ENCODE measurements around the gene EPHB2.

EPHB2 gene

DNA sequence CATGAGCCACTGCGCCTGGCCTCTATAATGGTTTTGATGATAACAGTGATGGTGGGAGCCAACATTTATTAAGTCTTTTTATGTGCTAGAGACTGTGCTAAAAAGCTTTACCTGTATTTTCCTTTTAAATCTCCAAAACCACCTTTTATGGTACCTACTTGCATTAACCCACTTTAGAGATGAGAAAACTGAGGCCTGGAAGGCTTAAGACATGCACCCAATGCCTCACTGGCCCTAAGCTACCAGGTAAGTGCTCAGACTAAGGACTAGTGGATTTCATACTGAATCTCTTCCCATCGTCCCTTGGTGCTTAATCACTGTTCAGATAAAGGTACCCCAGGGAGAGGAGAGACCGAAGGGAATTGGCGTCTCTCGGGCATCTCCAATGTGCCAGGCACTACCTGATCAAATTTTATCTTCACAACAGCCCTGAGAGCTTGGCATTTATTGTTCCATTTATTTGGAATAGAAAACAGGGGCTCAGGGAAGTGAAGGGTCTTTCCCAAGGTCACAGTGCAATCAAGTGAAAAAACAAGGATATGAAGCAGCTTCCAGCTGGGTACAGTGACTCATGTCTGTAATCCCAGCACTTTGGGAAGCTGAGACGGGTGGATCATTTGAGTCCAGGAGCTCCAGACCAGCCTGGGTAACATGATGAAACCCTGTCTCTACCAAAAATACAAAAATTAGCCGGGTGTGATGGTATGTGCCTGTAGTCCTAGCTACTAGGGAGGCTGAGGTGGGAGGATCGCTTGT lies 177.9 kb downstream of the EPHB2 start:
- H3K27me3 Mint-ChIP-seq (ENCODE audit: low read depth): peaks cover 12% of the 10 kb centered on the region
- DNase-seq (ENCODE audit: low spot score): no peak
- no peak overlapping the region for H3K27ac Mint-ChIP-seq
- no peaks in the 10 kb centered on the region for H3K9me3 Mint-ChIP-seq
- no peaks in the 10 kb centered on the region for H3K36me3 Mint-ChIP-seq (ENCODE audit: low read depth)
- peaks cover 9% of the 10 kb centered on the region for H3K4me1 Mint-ChIP-seq (ENCODE audit: low read depth)
- no peak overlapping the region for H3K4me3 Mint-ChIP-seq

DNA sequence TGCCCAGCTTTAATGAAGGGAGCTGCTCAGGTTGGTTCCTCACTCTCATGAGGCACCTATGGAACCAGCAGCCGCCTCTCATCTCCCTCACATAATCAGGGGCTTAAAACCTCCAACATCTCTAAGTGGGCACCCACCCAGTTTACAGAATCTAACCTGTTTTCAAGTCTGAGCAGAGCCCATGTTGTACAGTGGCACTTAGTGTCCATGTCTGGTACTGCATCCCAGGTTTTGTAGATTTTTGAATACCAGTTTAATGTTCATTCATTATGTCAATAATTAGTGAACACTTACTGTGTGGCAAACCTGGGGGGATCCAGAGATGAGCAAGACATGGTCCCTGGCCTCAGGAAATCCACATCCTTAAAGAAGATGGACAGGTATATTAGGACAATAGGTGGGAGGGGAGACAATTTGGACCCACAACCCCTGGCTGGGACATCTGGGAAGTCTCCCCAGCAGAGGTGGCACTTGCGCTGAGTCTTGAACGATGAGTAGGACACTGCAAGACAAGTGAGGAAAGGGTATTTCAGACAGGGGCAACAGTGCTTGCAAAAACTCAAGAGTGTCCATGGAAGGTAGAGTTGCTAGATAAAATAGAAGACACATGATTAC lies 178.7 kb downstream of the EPHB2 start:
- Mint-ChIP-seq H3K27ac (no peak overlapping the region), H3K36me3 (ENCODE audit: low read depth) (no peaks in the 10 kb centered on the region), H3K4me3 (no peak overlapping the region), H3K9me3 (no peaks in the 10 kb centered on the region), H3K4me1 (ENCODE audit: low read depth) (peaks cover 9% of the 10 kb centered on the region), H3K27me3 (ENCODE audit: low read depth) (peaks cover 12% of the 10 kb centered on the region)
- no peak for DNase-seq (ENCODE audit: low spot score)

DNA sequence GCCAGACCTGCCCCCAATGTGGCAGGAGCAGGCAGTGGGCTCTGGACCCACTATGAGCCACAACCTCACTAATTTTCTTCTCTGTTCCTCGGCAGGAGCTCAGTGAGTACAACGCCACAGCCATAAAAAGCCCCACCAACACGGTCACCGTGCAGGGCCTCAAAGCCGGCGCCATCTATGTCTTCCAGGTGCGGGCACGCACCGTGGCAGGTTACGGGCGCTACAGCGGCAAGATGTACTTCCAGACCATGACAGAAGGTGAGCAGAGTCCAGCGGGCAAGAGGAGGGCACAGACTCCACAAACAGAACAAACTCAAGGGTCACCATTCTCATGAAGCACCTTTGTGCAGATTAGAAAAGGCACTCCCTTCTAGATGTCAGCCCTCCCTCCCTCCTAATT lies 182.2 kb downstream of the EPHB2 start:
- H3K4me3 Mint-ChIP-seq: no peak overlapping the region
- no peaks in the 10 kb centered on the region for H3K36me3 Mint-ChIP-seq (ENCODE audit: low read depth)
- no peaks in the 10 kb centered on the region for H3K9me3 Mint-ChIP-seq
- no peak for DNase-seq (ENCODE audit: low spot score)
- H3K4me1 Mint-ChIP-seq (ENCODE audit: low read depth): no peaks in the 10 kb centered on the region
- H3K27ac Mint-ChIP-seq: no peak overlapping the region
- H3K27me3 Mint-ChIP-seq (ENCODE audit: low read depth): peaks cover 8% of the 10 kb centered on the region

DNA sequence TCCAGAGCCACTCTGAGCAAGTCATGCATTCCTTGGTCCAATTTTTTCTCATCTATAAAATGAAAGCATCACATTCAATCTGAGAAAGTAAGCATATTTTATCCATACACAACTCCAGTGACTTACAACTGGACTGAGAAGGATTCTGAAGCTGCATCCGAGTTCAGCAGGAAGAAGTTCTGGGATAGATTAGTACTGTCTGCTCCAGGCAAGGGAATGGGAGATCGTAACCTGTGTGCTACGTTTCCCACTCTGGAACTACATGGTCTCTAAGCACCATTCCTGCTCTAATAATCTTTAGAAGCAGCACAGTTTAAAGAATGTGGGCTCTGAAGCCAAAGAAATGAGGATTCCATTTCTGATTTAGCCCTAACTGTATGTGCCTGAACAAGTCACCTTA lies 182.7 kb downstream of the EPHB2 start:
- H3K9me3 Mint-ChIP-seq: no peaks in the 10 kb centered on the region
- no peak for DNase-seq (ENCODE audit: low spot score)
- H3K36me3 Mint-ChIP-seq (ENCODE audit: low read depth): no peaks in the 10 kb centered on the region
- peaks cover 11% of the 10 kb centered on the region for H3K27me3 Mint-ChIP-seq (ENCODE audit: low read depth)
- no peak overlapping the region for H3K27ac Mint-ChIP-seq
- H3K4me3 Mint-ChIP-seq: no peak overlapping the region
- no peaks in the 10 kb centered on the region for H3K4me1 Mint-ChIP-seq (ENCODE audit: low read depth)

DNA sequence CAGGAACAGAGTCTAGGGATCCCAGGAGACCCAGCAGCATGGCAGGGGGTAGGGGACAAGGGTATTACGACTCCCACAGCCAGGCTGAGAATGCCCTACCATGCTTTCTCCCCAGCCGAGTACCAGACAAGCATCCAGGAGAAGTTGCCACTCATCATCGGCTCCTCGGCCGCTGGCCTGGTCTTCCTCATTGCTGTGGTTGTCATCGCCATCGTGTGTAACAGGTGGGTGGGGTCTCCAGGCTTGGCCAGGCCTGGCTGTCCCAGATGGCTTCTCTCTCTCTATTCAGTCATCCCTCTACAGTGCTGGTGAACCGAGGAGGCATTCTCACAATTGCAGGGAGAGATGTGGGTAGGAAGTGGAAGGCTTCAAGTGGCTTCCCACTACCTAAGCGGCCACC lies 184.7 kb downstream of the EPHB2 start:
- DNase-seq (ENCODE audit: low spot score): no peak
- no peak overlapping the region for H3K27ac Mint-ChIP-seq
- no peaks in the 10 kb centered on the region for H3K4me1 Mint-ChIP-seq (ENCODE audit: low read depth)
- no peaks in the 10 kb centered on the region for H3K9me3 Mint-ChIP-seq
- no peaks in the 10 kb centered on the region for H3K36me3 Mint-ChIP-seq (ENCODE audit: low read depth)
- no peak overlapping the region for H3K4me3 Mint-ChIP-seq
- H3K27me3 Mint-ChIP-seq (ENCODE audit: low read depth): peaks cover 6% of the 10 kb centered on the region

DNA sequence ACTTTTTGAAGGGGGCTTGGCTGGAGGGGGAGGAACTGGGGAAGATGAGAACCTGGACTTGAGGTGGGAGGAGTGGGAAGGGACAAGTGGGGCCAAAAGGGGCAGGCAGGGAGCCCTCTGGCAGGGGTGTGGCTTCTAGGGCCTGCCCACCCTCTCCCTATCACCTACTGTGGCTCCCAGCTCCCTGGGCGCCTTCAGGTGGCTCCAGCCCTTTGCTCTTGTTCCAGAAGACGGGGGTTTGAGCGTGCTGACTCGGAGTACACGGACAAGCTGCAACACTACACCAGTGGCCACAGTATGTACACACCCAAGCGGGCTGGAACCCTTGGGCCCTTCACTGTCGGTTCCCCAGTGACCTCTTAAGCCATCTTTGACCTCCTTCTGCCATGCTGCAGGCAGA lies 185.5 kb downstream of the EPHB2 start:
- Mint-ChIP-seq H3K4me1 (ENCODE audit: low read depth) (no peaks in the 10 kb centered on the region), H3K4me3 (no peak overlapping the region), H3K27me3 (ENCODE audit: low read depth) (peaks cover 4% of the 10 kb centered on the region), H3K27ac (no peak overlapping the region), H3K36me3 (ENCODE audit: low read depth) (no peaks in the 10 kb centered on the region), H3K9me3 (no peaks in the 10 kb centered on the region)
- no peak for DNase-seq (ENCODE audit: low spot score)

DNA sequence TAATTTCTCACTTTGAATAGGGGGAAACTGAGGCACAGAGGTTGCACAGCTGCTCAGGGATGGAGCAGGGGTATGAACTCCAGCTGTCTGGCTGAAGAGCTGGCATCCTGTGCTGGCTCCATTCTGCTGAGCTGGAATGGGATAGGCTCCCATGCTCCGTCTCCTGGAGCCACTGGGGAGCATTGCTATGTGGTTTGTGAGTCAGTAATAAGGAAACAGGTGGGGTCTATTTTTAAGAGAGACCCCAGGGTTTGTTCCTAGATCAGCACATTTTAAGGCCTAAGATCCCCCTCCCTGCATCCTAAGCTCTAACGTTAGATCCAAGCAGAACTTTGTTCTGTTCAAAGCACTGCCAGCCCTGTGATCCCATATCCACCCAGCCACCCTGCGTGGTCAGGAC lies 189.8 kb downstream of the EPHB2 start:
- H3K36me3 Mint-ChIP-seq (ENCODE audit: low read depth): no peaks in the 10 kb centered on the region
- no peak overlapping the region for H3K4me3 Mint-ChIP-seq
- H3K27ac Mint-ChIP-seq: no peak overlapping the region
- no peak for DNase-seq (ENCODE audit: low spot score)
- H3K9me3 Mint-ChIP-seq: no peaks in the 10 kb centered on the region
- H3K4me1 Mint-ChIP-seq (ENCODE audit: low read depth): no peaks in the 10 kb centered on the region
- peaks cover 11% of the 10 kb centered on the region for H3K27me3 Mint-ChIP-seq (ENCODE audit: low read depth)

DNA sequence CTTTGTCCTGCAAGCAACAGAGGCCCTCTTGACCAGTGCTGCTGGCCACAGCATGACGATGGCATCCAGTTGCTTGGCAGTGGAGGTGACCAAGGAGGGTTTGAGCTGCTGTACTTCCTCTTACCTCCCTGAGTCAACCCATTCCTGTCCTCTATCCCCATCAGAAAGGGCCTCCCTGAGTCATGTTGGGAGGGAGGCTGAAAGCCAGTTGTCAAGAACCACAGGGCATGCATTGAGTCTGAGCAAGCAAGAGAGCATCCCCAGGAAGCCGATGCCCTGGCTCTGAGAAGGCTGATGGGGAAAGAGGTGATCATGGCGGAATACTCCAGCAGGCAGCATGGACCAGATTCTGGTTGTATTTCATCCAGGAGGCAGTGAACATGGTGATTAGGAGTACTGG lies 192.5 kb downstream of the EPHB2 start:
- no peak for DNase-seq (ENCODE audit: low spot score)

DNA sequence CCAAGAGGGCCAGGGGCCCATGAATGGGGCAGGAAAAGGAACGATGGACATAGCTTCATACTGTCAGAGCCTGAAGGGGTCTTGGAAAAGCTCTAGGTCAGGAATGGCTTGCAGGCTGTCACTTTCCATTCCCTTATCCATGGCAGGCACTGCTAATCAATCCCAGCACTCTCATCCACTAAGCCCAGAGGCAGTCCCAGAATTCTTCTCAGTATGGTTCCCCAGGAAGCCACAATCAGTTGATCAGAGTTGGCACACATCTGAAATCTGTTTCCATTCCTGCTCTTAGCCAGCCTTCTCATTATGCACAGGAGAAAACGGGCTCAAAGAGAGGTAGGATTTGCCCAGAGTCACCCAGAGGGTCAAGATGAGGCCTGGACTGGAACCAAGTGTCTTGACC lies 196.3 kb downstream of the EPHB2 start:
- H3K27me3 Mint-ChIP-seq (ENCODE audit: low read depth): peaks cover 3% of the 10 kb centered on the region
- no peak overlapping the region for H3K4me3 Mint-ChIP-seq
- H3K4me1 Mint-ChIP-seq (ENCODE audit: low read depth): no peaks in the 10 kb centered on the region
- H3K36me3 Mint-ChIP-seq (ENCODE audit: low read depth): no peaks in the 10 kb centered on the region
- H3K27ac Mint-ChIP-seq: no peak overlapping the region
- no peaks in the 10 kb centered on the region for H3K9me3 Mint-ChIP-seq
- no peak for DNase-seq (ENCODE audit: low spot score)

More for the DNA sequence above, 192.5 kb downstream of the EPHB2 start:
- H3K4me1 Mint-ChIP-seq (ENCODE audit: low read depth): no peaks in the 10 kb centered on the region
- no peak overlapping the region for H3K4me3 Mint-ChIP-seq
- H3K27me3 Mint-ChIP-seq (ENCODE audit: low read depth): peaks cover 10% of the 10 kb centered on the region
- no peaks in the 10 kb centered on the region for H3K36me3 Mint-ChIP-seq (ENCODE audit: low read depth)
- no peak overlapping the region for H3K27ac Mint-ChIP-seq
- no peaks in the 10 kb centered on the region for H3K9me3 Mint-ChIP-seq

DNA sequence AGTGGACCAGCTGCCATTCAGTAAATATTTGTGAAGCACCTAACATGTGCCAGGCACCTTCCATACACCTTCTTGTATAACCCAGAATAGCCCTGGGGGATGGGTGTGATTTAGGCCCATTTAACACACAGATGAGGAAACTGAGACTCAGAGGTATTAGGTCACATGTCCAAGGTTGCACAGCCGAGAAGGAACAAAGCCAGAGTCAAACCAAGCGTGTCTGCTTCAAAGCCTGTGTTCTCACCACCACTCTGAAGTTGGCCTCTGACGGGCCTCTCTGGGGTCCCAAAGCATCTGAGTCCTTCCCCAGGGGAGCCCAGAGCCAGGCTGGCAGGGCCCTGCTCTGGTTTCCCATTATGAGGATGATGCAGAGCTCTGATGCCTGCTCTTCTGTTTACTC lies 196.9 kb downstream of the EPHB2 start:
- no peak overlapping the region for H3K27ac Mint-ChIP-seq
- H3K9me3 Mint-ChIP-seq: no peaks in the 10 kb centered on the region
- peaks cover 3% of the 10 kb centered on the region for H3K27me3 Mint-ChIP-seq (ENCODE audit: low read depth)
- no peak for DNase-seq (ENCODE audit: low spot score)
- no peaks in the 10 kb centered on the region for H3K4me1 Mint-ChIP-seq (ENCODE audit: low read depth)
- H3K36me3 Mint-ChIP-seq (ENCODE audit: low read depth): no peaks in the 10 kb centered on the region
- H3K4me3 Mint-ChIP-seq: no peak overlapping the region

DNA sequence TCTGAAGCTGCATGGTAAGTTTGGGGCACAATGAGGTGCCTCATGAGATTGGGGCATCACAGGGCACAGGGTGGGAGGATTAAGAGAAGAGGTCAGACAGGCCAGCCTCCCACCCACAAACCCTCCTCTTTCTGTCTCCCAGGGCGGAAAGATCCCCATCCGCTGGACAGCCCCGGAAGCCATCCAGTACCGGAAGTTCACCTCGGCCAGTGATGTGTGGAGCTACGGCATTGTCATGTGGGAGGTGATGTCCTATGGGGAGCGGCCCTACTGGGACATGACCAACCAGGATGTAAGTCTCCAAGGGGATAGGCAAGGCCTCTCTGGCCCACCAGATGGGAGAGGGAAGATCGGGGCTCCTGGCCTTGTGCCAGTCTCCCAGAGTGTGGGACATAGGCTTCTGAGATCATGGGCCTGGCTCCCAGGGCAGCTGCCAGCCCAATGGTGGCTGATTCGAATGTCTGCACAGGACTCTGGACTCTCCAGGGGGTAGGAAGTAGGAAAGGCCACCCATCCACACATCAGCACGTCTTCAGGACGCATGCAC lies 198.3 kb downstream of the EPHB2 start:
- H3K4me1 Mint-ChIP-seq (ENCODE audit: low read depth): no peaks in the 10 kb centered on the region
- H3K36me3 Mint-ChIP-seq (ENCODE audit: low read depth): no peaks in the 10 kb centered on the region
- DNase-seq (ENCODE audit: low spot score): no peak
- H3K9me3 Mint-ChIP-seq: no peaks in the 10 kb centered on the region
- no peak overlapping the region for H3K4me3 Mint-ChIP-seq
- H3K27me3 Mint-ChIP-seq (ENCODE audit: low read depth): no peaks in the 10 kb centered on the region
- H3K27ac Mint-ChIP-seq: no peak overlapping the region

DNA sequence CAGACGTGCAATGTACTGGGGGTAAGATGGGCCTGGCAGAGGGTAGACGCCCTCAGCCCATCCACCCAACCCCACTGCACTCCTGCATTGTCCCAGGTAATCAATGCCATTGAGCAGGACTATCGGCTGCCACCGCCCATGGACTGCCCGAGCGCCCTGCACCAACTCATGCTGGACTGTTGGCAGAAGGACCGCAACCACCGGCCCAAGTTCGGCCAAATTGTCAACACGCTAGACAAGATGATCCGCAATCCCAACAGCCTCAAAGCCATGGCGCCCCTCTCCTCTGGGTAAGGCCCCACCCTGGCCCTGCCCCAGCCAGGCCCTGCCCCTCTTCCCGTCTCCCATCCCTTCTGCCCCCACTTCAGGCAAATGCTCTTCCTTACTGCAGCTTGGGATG lies 199.6 kb downstream of the EPHB2 start:
- Mint-ChIP-seq H3K4me1 (ENCODE audit: low read depth) (no peaks in the 10 kb centered on the region), H3K4me3 (no peak overlapping the region), H3K27ac (no peak overlapping the region), H3K36me3 (ENCODE audit: low read depth) (no peaks in the 10 kb centered on the region), H3K27me3 (ENCODE audit: low read depth) (peaks cover 2% of the 10 kb centered on the region), H3K9me3 (no peaks in the 10 kb centered on the region)
- DNase-seq (ENCODE audit: low spot score): no peak

DNA sequence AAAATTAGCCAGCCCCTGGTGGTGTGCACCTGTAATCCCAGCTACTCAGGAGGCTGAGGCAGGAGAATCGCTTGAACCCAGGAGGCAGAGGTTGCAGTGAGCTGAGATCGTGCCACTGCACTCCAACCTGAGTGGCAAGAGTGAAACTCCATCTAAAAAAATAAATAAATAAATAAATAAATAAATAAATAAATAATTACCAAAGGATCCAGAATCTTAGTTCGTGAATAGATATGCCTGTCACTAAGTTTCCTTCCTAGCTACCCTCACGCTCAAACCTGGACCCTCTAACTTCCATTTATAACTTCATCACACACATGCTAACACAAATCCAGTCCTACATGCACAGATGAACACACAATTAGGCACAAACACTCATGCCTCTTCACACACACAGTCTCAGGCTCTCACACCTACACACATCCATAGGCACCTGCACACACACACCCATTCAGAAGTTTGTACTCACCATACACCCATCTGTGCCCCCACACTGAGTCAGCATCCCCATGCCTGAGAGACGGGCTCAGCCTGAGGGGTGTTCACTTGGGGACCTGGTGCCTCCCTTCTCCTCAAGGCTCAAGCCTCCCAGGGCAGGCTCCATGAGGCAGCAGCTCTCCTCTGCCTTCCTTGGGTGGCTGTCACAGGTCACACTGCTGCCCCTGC lies 200.5 kb downstream of the EPHB2 start:
- Mint-ChIP-seq H3K27ac (no peak overlapping the region), H3K9me3 (no peaks in the 10 kb centered on the region), H3K4me3 (no peak overlapping the region), H3K27me3 (ENCODE audit: low read depth) (peaks cover 2% of the 10 kb centered on the region), H3K4me1 (ENCODE audit: low read depth) (no peaks in the 10 kb centered on the region), H3K36me3 (ENCODE audit: low read depth) (no peaks in the 10 kb centered on the region)
- DNase-seq (ENCODE audit: low spot score): no peak

DNA sequence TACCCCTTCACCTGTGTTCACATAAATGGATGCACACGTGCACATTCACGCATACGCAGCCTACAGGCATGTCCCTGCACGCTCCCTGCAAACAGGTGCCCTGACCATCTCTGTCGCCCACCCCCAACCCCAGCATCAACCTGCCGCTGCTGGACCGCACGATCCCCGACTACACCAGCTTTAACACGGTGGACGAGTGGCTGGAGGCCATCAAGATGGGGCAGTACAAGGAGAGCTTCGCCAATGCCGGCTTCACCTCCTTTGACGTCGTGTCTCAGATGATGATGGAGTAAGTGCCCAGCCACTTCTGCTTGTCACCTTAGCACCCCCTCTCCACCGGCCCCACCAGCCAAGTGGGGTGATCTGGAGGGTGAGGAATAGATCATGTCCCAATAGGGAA lies 201.7 kb downstream of the EPHB2 start:
- Mint-ChIP-seq H3K27me3 (ENCODE audit: low read depth) (peaks cover 2% of the 10 kb centered on the region), H3K27ac (no peak overlapping the region), H3K4me3 (no peak overlapping the region), H3K36me3 (ENCODE audit: low read depth) (no peaks in the 10 kb centered on the region), H3K9me3 (no peaks in the 10 kb centered on the region), H3K4me1 (ENCODE audit: low read depth) (no peaks in the 10 kb centered on the region)
- no peak for DNase-seq (ENCODE audit: low spot score)

All from T-helper 2 cell treated with Interferon-gamma antibody and Interleukin-4, amounts not matched to agents 5 μg/mL and 100 μg/mL, for 36 hours (primary cell).